Measurements from ENCODE around the gene FILIP1L. TPM values are rescaled to one million over a fixed set of nuclear protein-coding genes. Genes with fewer than 3 reads are reported as not detected.

Gene FILIP1L
- total RNA-seq = 30.1 and 33.6 TPM in 2 replicates

DNA sequence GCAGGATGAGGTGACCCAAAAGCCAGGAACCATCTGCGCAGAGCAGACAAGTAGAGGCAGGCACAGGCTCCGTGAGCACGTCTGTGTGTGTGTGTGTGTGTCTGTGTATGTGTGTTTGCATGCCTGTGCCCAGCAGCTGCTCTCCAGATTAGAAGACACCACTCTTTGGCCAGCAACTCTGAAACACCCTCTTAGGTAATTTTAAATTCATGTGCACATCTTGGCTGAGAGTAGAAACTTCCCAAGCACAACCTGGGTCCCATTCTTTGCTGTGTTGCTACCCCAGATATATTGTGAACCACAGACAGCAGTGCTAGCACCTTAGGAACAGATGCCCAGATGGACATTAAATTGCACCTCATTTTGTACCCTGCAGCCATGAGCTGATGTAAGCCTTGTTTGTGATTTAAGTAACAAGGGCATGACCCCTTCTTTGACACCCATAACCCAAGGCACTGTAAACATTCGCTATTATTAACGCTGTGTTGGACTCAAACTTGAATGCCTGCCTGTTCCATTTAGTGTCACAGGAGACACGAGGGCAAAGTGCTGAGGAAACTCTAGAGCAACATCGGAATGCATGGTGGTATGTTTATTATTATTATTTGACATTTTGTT, at the start of gene FILIP1L:
FILIP1L (minus strand) TSS at position 89 of the 618 bp plus-strand sequence.

DNA sequence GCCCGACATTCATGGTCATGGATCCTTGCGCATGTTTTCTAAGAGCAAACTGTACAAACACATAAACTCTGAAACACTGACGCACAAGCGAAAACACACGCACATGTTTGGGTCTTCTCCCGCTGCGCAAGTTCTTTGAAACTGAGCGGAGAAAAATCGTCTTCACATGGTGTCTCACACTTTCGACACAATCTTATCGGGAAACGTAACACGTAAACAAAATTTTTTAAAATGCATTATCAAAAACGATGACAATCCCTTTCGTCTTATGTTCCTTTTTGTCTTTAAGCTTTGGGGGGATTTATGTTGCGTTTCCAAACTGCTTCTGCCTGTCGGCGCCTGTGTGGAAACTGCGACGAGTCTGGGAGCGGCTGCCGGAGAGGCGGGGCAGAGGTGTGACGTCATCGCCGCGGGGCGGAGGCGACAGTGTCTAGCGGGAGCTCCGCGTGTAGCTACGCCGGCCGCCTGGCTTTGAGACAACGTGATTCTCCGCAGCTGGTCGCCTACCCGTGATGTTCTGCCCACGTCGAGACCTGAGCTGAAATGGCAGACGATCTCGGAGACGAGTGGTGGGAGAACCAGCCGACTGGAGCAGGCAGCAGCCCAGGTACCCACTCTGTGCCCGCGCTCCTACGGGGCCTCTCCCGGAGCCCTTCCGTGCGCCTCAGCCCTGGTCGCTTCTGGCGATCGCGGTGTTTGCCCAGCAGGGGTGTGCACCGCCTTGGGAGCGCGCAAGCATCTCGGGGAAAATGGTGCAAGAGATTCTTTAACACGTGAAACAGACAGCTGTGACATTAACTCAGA, 296.7 kb downstream of the FILIP1L start, which contains the start of gene CMSS1:
CMSS1 (plus strand) TSS at position 426 of the 804 bp plus-strand sequence.

Small RNA genes within 50 kb of the gene (small RNA-seq; reads per million reads assigned to genes)
- not detected for gene MIR3921

Other genes with a start within 250 kb of the FILIP1L start
- gene TBC1D23, start 146.5 kb upstream of the FILIP1L start, total RNA-seq = 36.6 and 45.9 TPM in 2 replicates
- 14.1 and 14.4 TPM in 2 replicates for gene NIT2, start 220.3 kb upstream of the FILIP1L start, total RNA-seq